Measurements from ENCODE around the gene BGLAP.

DNA sequence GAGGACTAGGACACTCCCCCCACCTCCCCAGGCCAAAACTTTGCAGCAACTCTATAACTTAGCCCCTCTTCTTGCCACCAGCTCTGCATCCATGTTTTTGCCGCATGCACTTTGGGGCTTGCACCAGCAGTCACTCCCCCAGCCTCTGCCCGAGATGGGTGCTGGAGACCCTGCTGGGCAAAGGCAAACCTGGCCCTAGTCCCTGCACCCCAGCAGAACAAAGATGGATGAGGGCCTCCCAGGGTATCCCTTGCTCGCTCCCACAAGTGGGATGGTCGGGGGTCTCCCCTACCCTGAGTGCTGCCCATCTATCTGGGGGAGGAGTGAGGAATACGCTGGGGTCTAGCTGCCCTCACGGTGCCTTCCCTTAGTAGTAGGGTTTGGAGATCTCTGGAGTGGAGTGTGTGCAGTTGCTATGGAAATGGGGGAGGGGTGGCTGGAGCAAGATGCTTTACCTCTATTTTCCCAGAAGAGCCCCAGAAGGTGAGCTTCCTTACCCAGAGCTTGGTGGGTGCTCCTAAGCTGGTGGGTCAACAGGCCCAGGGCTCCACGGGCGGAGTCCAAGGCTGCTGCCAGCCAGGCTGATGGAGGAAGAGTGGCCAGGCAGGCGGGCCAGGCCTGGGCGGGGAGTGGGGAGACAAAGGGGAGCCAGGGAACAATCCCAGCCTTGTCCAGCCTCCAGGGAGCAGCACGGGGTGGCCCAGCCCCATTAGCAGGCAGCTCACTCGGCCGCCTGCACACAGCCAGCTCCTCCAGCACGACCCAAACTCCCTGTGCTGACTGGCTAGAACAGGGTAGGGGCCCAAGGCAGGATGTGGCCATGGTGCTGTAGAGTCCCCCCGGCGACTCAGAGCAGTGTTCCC, 5.7 kb downstream of the BGLAP start, which contains the start of gene PAQR6:
- TF ChIP-seq CTCF (IDR thresholded peaks at IDR 0.05), result no peak
- TF ChIP-seq EZH2 (IDR thresholded peaks at IDR 0.05; ENCODE audit: borderline replicate concordance, insufficient read depth, low read depth, low read length, poor library complexity, severe bottlenecking), result no peak

Measured in B cell (primary cell).